Smooth muscle cell of the coronary artery (primary cell): ENCODE measurements around the gene CSDE1. TPM values are rescaled to one million over a fixed set of nuclear protein-coding genes. Genes with fewer than 3 reads are reported as not detected.

ENCODE experiments used
- total RNA-seq: library from RNA; depleted of rRNA; stranded (reverse); fragments of >200 nt; gene quantifications from 2 replicates; pipeline ENCODE4 v1.2.3, GENCODE V29; 2014; ENCODE audit warnings: low replicate concordance

The CSDE1 gene
- 785 and 1,500 TPM in 2 replicates for total RNA-seq

GRCh38 chr1:114757455-114758255 lies at the start of gene CSDE1:
Gene CSDE1 (minus strand): TSS chr1:114757984. CDS start chr1:114739890, 18,094 bp downstream.

GRCh38 chr1:114780344-114781226 lies 22.8 kb upstream of the CSDE1 start, which contains the start of gene SIKE1:
Gene SIKE1 (minus strand): TSS chr1:114780685. CDS start chr1:114780607, 78 bp downstream.

GRCh38 chr1:114716304-114717170 lies 41.2 kb downstream of the CSDE1 start, which contains the start of gene NRAS:
Gene NRAS (minus strand): TSS chr1:114716771. CDS start chr1:114716160, 611 bp downstream.

GRCh38 chr1:114695430-114696058 lies 62.2 kb downstream of the CSDE1 start, which contains the start of gene AMPD1:
Gene AMPD1 (minus strand): TSS chr1:114695546. CDS start chr1:114695471, 75 bp downstream.

GRCh38 chr1:114669562-114670082 lies 88.2 kb downstream of the CSDE1 start, which contains the start of gene DENND2C:
Gene DENND2C (minus strand): TSS chr1:114670049. CDS start chr1:114625984, 44,065 bp downstream.

Other genes starting within 250 kb of the CSDE1 start
- gene TRIM33, start 246.8 kb downstream of the CSDE1 start, total RNA-seq = 13.9 and 15.4 TPM in 2 replicates
- gene BCAS2, start 176.4 kb downstream of the CSDE1 start, total RNA-seq = 26.9 and 32.4 TPM in 2 replicates
- 0.98 and 1.5 TPM in 2 replicates for gene DENND2C, start 87.9 kb downstream of the CSDE1 start, total RNA-seq
- not detected in 2 replicates for gene AMPD1, start 62.4 kb downstream of the CSDE1 start, total RNA-seq
- gene NRAS, start 41.2 kb downstream of the CSDE1 start, total RNA-seq = 13.2 and 45.2 TPM in 2 replicates
- gene SIKE1, start 22.7 kb upstream of the CSDE1 start, total RNA-seq = 70.6 and 78.4 TPM in 2 replicates
- not detected in 2 replicates for gene SYCP1, start 96.9 kb upstream of the CSDE1 start, total RNA-seq